Measurements from ENCODE around the gene PRR20B.
"Not testable (repeated sequence)": the region's sequence is repeated elsewhere in the genome, so short reads cannot be mapped to it uniquely, and the experiment has no call there.

The PRR20B gene

GRCh38 chr13:57153761-57154160, 6.5 kb downstream of the PRR20B start, which contains the start of gene PRR20C:
TSS of gene PRR20C (plus strand) at chr13:57154061. CDS start at chr13:57154448, 387 bp downstream.
- not testable (repeated sequence) for H3K36me3 ChIP-seq (ENCODE audit: control insufficient read depth, low read length); H3K27ac ChIP-seq (ENCODE audit: low read depth, low read length); H3K27me3 ChIP-seq (ENCODE audit: control insufficient read depth, low read length); H3K9me3 ChIP-seq (ENCODE audit: control insufficient read depth, insufficient read depth, low read length); H3K9me2 ChIP-seq (replicated peaks; ENCODE audit: control insufficient read depth, low read length); H4K20me1 ChIP-seq (ENCODE audit: control insufficient read depth, insufficient read depth, low read depth, low read length); H3K4me1 ChIP-seq (ENCODE audit: control insufficient read depth, low read length); H3F3A ChIP-seq (ENCODE audit: control insufficient read depth, insufficient read depth); H3K79me2 ChIP-seq (ENCODE audit: control insufficient read depth, low read length); H3K4me2 ChIP-seq (ENCODE audit: low read length); H3K4me3 ChIP-seq (ENCODE audit: low read length)

DNA sequence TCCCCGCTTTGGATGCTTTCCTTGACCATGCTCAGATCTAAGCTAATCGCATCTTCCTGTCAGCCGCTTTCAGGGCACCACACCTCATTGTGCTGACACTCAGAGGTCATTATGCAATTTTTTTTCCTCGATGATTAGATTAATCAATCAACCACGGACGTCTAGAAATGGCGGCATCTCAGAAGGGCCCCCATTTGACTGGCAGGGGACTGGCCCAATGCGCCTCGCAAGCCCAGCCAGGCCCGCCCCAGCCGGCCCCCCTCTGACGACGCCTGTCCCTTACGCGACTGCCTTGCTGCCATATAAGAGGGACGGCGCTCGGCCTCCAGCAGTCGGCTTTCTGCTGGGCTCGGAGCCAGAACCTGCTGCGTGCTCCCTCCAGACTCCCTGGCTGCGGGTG, 13.0 kb downstream of the PRR20B start, which contains the start of gene PRR20D:
PRR20D (plus strand) TSS at position 301 of the 400 bp plus-strand sequence. CDS start 387 bp downstream, outside the sequence.
- not testable (repeated sequence) for H4K20me1 ChIP-seq (ENCODE audit: control insufficient read depth, insufficient read depth, low read depth, low read length); H3F3A ChIP-seq (ENCODE audit: control insufficient read depth, insufficient read depth); H3K9me2 ChIP-seq (replicated peaks; ENCODE audit: control insufficient read depth, low read length); H3K4me3 ChIP-seq (ENCODE audit: low read length); H3K36me3 ChIP-seq (ENCODE audit: control insufficient read depth, low read length); H3K4me2 ChIP-seq (ENCODE audit: low read length); H3K79me2 ChIP-seq (ENCODE audit: control insufficient read depth, low read length); H3K9me3 ChIP-seq (ENCODE audit: control insufficient read depth, insufficient read depth, low read length); H3K4me1 ChIP-seq (ENCODE audit: control insufficient read depth, low read length); H3K27ac ChIP-seq (ENCODE audit: low read depth, low read length); H3K27me3 ChIP-seq (ENCODE audit: control insufficient read depth, low read length)

DNA sequence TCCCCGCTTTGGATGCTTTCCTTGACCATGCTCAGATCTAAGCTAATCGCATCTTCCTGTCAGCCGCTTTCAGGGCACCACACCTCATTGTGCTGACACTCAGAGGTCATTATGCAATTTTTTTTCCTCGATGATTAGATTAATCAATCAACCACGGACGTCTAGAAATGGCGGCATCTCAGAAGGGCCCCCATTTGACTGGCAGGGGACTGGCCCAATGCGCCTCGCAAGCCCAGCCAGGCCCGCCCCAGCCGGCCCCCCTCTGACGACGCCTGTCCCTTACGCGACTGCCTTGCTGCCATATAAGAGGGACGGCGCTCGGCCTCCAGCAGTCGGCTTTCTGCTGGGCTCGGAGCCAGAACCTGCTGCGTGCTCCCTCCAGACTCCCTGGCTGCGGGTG, 19.6 kb downstream of the PRR20B start, which contains the start of gene PRR20E:
PRR20E (plus strand) TSS at position 301 of the 400 bp plus-strand sequence. CDS start 387 bp downstream, outside the sequence.
- not testable (repeated sequence) for H3K4me1 ChIP-seq (ENCODE audit: control insufficient read depth, low read length); H3K9me2 ChIP-seq (replicated peaks; ENCODE audit: control insufficient read depth, low read length); H3K36me3 ChIP-seq (ENCODE audit: control insufficient read depth, low read length); H3F3A ChIP-seq (ENCODE audit: control insufficient read depth, insufficient read depth); H3K79me2 ChIP-seq (ENCODE audit: control insufficient read depth, low read length); H3K9me3 ChIP-seq (ENCODE audit: control insufficient read depth, insufficient read depth, low read length); H4K20me1 ChIP-seq (ENCODE audit: control insufficient read depth, insufficient read depth, low read depth, low read length); H3K4me3 ChIP-seq (ENCODE audit: low read length); H3K27ac ChIP-seq (ENCODE audit: low read depth, low read length); H3K27me3 ChIP-seq (ENCODE audit: control insufficient read depth, low read length); H3K4me2 ChIP-seq (ENCODE audit: low read length)

- Histone ChIP-seq H3K27ac (ENCODE audit: low read depth, low read length) (no peak overlapping the region), H3K79me2 (ENCODE audit: control insufficient read depth, low read length) (no peaks in the 10 kb centered on the region), H4K20me1 (ENCODE audit: control insufficient read depth, insufficient read depth, low read depth, low read length) (no peaks in the 10 kb centered on the region), H3F3A (ENCODE audit: control insufficient read depth, insufficient read depth) (no peaks in the 10 kb centered on the region), H3K4me3 (ENCODE audit: low read length) (no peak overlapping the region), H3K27me3 (ENCODE audit: control insufficient read depth, low read length) (no peaks in the 10 kb centered on the region), H3K4me1 (ENCODE audit: control insufficient read depth, low read length) (no peaks in the 10 kb centered on the region), H3K4me2 (ENCODE audit: low read length) (no peak overlapping the region), H3K9me3 (ENCODE audit: control insufficient read depth, insufficient read depth, low read length) (no peaks in the 10 kb centered on the region), H3K36me3 (ENCODE audit: control insufficient read depth, low read length) (no peaks in the 10 kb centered on the region), H3K9me2 (replicated peaks; ENCODE audit: control insufficient read depth, low read length) (no peaks in the 10 kb centered on the region)
- TF ChIP-seq CTCF (IDR thresholded peaks at IDR 0.05; ENCODE audit: low read depth, low read length, poor library complexity, severe bottlenecking) (no peak), EZH2phosphoT487 (IDR thresholded peaks at IDR 0.05; ENCODE audit: borderline replicate concordance, low read length) (no peak)
These were observed 44.4 kb downstream of the PRR20B start for GRCh38 chr13:57191667-57192066.
